Measurements from ENCODE around the gene SPEM2. TPM values are rescaled to one million over a fixed set of nuclear protein-coding genes. Genes with fewer than 3 reads are reported as not detected.
A peak's percentile ranks its signal among the peaks of the same experiment; 100 is the strongest.

SPEM2 gene
- total RNA-seq, 1 donor from 2014 or later, result 0.15 TPM

- no peak for DNase-seq (ENCODE audit: low spot score)
- H3K9me3 Mint-ChIP-seq (ENCODE audit: unreplicated experiment), result no peaks in the 10 kb centered on the region
- H3K36me3 Mint-ChIP-seq (ENCODE audit: low read depth, unreplicated experiment), result peaks cover 20% of the 10 kb centered on the region
- H3K27ac Mint-ChIP-seq (ENCODE audit: unreplicated experiment), result no peak overlapping the region
- H3K4me3 Mint-ChIP-seq (ENCODE audit: unreplicated experiment), result no peak overlapping the region
- peaks cover 19% of the 10 kb centered on the region for H3K4me1 Mint-ChIP-seq (ENCODE audit: unreplicated experiment)
- TF ChIP-seq CTCF (IDR thresholded peaks at IDR 0.05; ENCODE audit: unreplicated experiment), result no peak
- peaks cover 5% of the 10 kb centered on the region for H3K27me3 Mint-ChIP-seq (ENCODE audit: unreplicated experiment)
These were observed 9.6 kb upstream of the SPEM2 start for GRCh38 chr17:7415784-7416183.

- TF ChIP-seq CTCF (IDR thresholded peaks at IDR 0.05; ENCODE audit: unreplicated experiment), result no peak
- peaks cover 20% of the 10 kb centered on the region for H3K36me3 Mint-ChIP-seq (ENCODE audit: low read depth, unreplicated experiment)
- H3K27me3 Mint-ChIP-seq (ENCODE audit: unreplicated experiment), result peaks cover 4% of the 10 kb centered on the region
- no peak overlapping the region for H3K27ac Mint-ChIP-seq (ENCODE audit: unreplicated experiment)
- H3K9me3 Mint-ChIP-seq (ENCODE audit: unreplicated experiment), result no peaks in the 10 kb centered on the region
- no peak for DNase-seq (ENCODE audit: low spot score)
- H3K4me1 Mint-ChIP-seq (ENCODE audit: unreplicated experiment), result peaks cover 19% of the 10 kb centered on the region
- H3K4me3 Mint-ChIP-seq (ENCODE audit: unreplicated experiment), result peak overlapping the region; percentile 59
These were observed 9.1 kb upstream of the SPEM2 start for GRCh38 chr17:7416323-7416722.

- peaks cover 4% of the 10 kb centered on the region for H3K27me3 Mint-ChIP-seq (ENCODE audit: unreplicated experiment)
- H3K4me1 Mint-ChIP-seq (ENCODE audit: unreplicated experiment), result peaks cover 17% of the 10 kb centered on the region
- no peak for TF ChIP-seq CTCF (IDR thresholded peaks at IDR 0.05; ENCODE audit: unreplicated experiment)
- H3K4me3 Mint-ChIP-seq (ENCODE audit: unreplicated experiment), result no peak overlapping the region
- no peaks in the 10 kb centered on the region for H3K9me3 Mint-ChIP-seq (ENCODE audit: unreplicated experiment)
- H3K36me3 Mint-ChIP-seq (ENCODE audit: low read depth, unreplicated experiment), result peaks cover 20% of the 10 kb centered on the region
- DNase-seq (ENCODE audit: low spot score), result no peak
- no peak overlapping the region for H3K27ac Mint-ChIP-seq (ENCODE audit: unreplicated experiment)
These were observed 8.3 kb upstream of the SPEM2 start for GRCh38 chr17:7417056-7417655.

GRCh38 chr17:7418472-7419152 lies 6.8 kb upstream of the SPEM2 start:
- Mint-ChIP-seq H3K36me3 (ENCODE audit: low read depth, unreplicated experiment) (peaks cover 20% of the 10 kb centered on the region), H3K4me3 (ENCODE audit: unreplicated experiment) (no peak overlapping the region), H3K4me1 (ENCODE audit: unreplicated experiment) (peaks cover 8% of the 10 kb centered on the region), H3K27ac (ENCODE audit: unreplicated experiment) (peak overlapping the region; percentile 42), H3K27me3 (ENCODE audit: unreplicated experiment) (peaks cover 4% of the 10 kb centered on the region), H3K9me3 (ENCODE audit: unreplicated experiment) (no peaks in the 10 kb centered on the region)
- DNase-seq (ENCODE audit: low spot score), result no peak
- TF ChIP-seq CTCF (IDR thresholded peaks at IDR 0.05; ENCODE audit: unreplicated experiment), result no peak

Measured in endothelial cell (in vitro differentiated cells).